Liver (tissue), 9 donors: ENCODE results near the gene SPHK2. TPM values are rescaled to one million over a fixed set of nuclear protein-coding genes. Genes with fewer than 3 reads are reported as not detected.

ENCODE experiments used
- DNase-seq: peaks from one replicate; pipeline ENCODE4 v3.0.0-alpha.2; 2017; ENCODE audit warnings: low spot score
- H3K27ac ChIP-seq, 2 donors: one replicate each; pipeline ENCODE4 v1.7.0; 2013; ENCODE audit warnings: inconsistent platforms in 2 of 2, low read length in 2 of 2, control low read depth in 1 of 2, low read depth in 1 of 2, mild to moderate bottlenecking in 1 of 2
- H3K27me3 ChIP-seq, 4 donors: one replicate each; pipeline versions ENCODE4 v1.6.1 to v1.7.0; 2013; ENCODE audit warnings: low read length in 3 of 4, inconsistent platforms in 1 of 4, mild to moderate bottlenecking in 1 of 4, moderate library complexity in 1 of 4; ENCODE audit not compliant: control insufficient read depth in 4 of 4, insufficient read depth in 4 of 4
- H3K36me3 ChIP-seq, 4 donors: one replicate each; pipeline versions ENCODE4 v1.6.1 to v1.7.0; 2013; ENCODE audit warnings: low read length in 3 of 4, mild to moderate bottlenecking in 3 of 4, low read depth in 1 of 4, moderate library complexity in 1 of 4; ENCODE audit not compliant: control insufficient read depth in 4 of 4, insufficient read depth in 3 of 4
- H3K4me1 ChIP-seq, 4 donors: one replicate each; pipeline versions ENCODE4 v1.6.1 to v1.7.0; 2013; ENCODE audit warnings: low read length in 3 of 4, mild to moderate bottlenecking in 3 of 4, moderate library complexity in 1 of 4; ENCODE audit not compliant: control insufficient read depth in 4 of 4, insufficient read depth in 4 of 4
- H3K4me3 ChIP-seq, 3 donors: one replicate each; pipeline versions ENCODE4 v1.6.1 to v1.7.0; 2013; ENCODE audit warnings: low read length in 3 of 3, control low read depth in 1 of 3, low read depth in 1 of 3, mild to moderate bottlenecking in 1 of 3
- H3K9ac ChIP-seq, 2 donors: one replicate each; pipeline ENCODE4 v1.7.0; 2013; ENCODE audit warnings: low read length in 2 of 2, mild to moderate bottlenecking in 2 of 2, moderate library complexity in 2 of 2, control low read depth in 1 of 2, low read depth in 1 of 2
- H3K9me3 ChIP-seq, 4 donors: one replicate each; pipeline versions ENCODE4 v1.6.1 to v1.7.0; 2013; ENCODE audit warnings: low read length in 3 of 4; ENCODE audit not compliant: control insufficient read depth in 4 of 4
- EGR1 ChIP-seq, 2 donors: IDR thresholded peaks; 2 replicates each; pipeline ENCODE4 v1.6.1; 2016 to 2018; ENCODE audit warnings: antibody characterized with exemption in 2 of 2, low read depth in 2 of 2
- FOXA1 ChIP-seq: IDR thresholded peaks from 2 replicates; pipeline ENCODE4 v1.6.1; 2016; ENCODE audit warnings: antibody characterized with exemption
- FOXA2 ChIP-seq: IDR thresholded peaks from 2 replicates; pipeline ENCODE4 v1.6.1; 2016; ENCODE audit warnings: antibody characterized with exemption
- GABPA ChIP-seq, 2 donors: IDR thresholded peaks in 1 of 2; conservative IDR thresholded peaks in 1 of 2; 2 replicates each; pipeline ENCODE4 v1.6.1; 2016; ENCODE audit warnings: antibody characterized with exemption in 2 of 2, mild to moderate bottlenecking in 1 of 2, moderate library complexity in 1 of 2
- HNF4A ChIP-seq, 2 donors: conservative IDR thresholded peaks; 2 replicates each; pipeline ENCODE4 v1.6.1; 2016; ENCODE audit warnings: antibody characterized with exemption in 2 of 2, mild to moderate bottlenecking in 2 of 2
- HNF4G ChIP-seq: IDR thresholded peaks from 2 replicates; pipeline ENCODE4 v1.6.1; 2016; ENCODE audit warnings: antibody characterized with exemption
- JUND ChIP-seq, 2 donors: IDR thresholded peaks; 2 replicates each; pipeline ENCODE4 v1.6.1; 2016; ENCODE audit warnings: antibody characterized with exemption in 2 of 2
- NR2F2 ChIP-seq: IDR thresholded peaks from 2 replicates; pipeline ENCODE4 v1.6.1; 2016; ENCODE audit warnings: antibody characterized with exemption
- RAD21 ChIP-seq, 2 donors: IDR thresholded peaks; 2 replicates each; pipeline ENCODE4 v1.6.1; 2016; ENCODE audit warnings: antibody characterized with exemption in 2 of 2, mild to moderate bottlenecking in 2 of 2
- RXRA ChIP-seq, 2 donors: IDR thresholded peaks; 2 replicates each; pipeline ENCODE4 v1.6.1; 2017 to 2018; ENCODE audit warnings: antibody characterized with exemption in 2 of 2, mild to moderate bottlenecking in 1 of 2
- SP1 ChIP-seq: IDR thresholded peaks from 2 replicates; pipeline ENCODE4 v1.6.1; 2018; ENCODE audit warnings: antibody characterized with exemption, mild to moderate bottlenecking
- TAF1 ChIP-seq: conservative IDR thresholded peaks from 2 replicates; pipeline ENCODE4 v1.6.1; 2016; ENCODE audit warnings: antibody characterized with exemption, mild to moderate bottlenecking
- YY1 ChIP-seq: IDR thresholded peaks from 2 replicates; pipeline ENCODE4 v1.6.1; 2016; ENCODE audit warnings: antibody characterized with exemption, mild to moderate bottlenecking
- WGBS: extraction: QIAGEN DNeasy Blood & Tissue Kit; methylation state at CpG from one replicate; pipeline ENCODE4 v1.1.7; 2013; 5-methylcytosine and 5-hydroxymethylcytosine counted together
- polyA plus RNA-seq, 2 donors: library from polyadenylated mRNA; stranded (reverse) in 1 of 2; unstranded in 1 of 2; fragments of 200-250 nt in 1 of 2; fragments of >200 nt in 1 of 2; fragmentation: Nextera tagmentation in 1 of 2; extraction: Ambion mirVana in 1 of 2; gene quantifications; one replicate each; pipeline versions ENCODE4 v1.2.1 to v1.2.3, GENCODE V29; 2013 to 2015
- total RNA-seq, 2 donors: library from RNA; depleted of rRNA; stranded (reverse); fragments of >200 nt; gene quantifications; one replicate each; pipeline ENCODE4 v1.2.3, GENCODE V29; 2014
- TF ChIP-seq, protein P1 (sequence below): IDR thresholded peaks from 2 replicates; pipeline ENCODE4 v1.6.1; 2016; ENCODE audit warnings: antibody characterized with exemption
- TF ChIP-seq, protein P2 (sequence below): IDR thresholded peaks from 2 replicates; pipeline ENCODE4 v1.6.1; 2016; ENCODE audit warnings: antibody characterized with exemption, mild to moderate bottlenecking
- TF ChIP-seq, protein P3 (sequence below): IDR thresholded peaks from 2 replicates; pipeline ENCODE4 v1.6.1; 2016; ENCODE audit warnings: antibody characterized with exemption
- TF ChIP-seq, protein P4 (sequence below): IDR thresholded peaks from 2 replicates; pipeline ENCODE4 v1.6.1; 2016; ENCODE audit warnings: antibody characterized with exemption
- TF ChIP-seq, protein P5 (sequence below): fragments of 150-350 bp; IDR thresholded peaks from 2 replicates; pipeline ENCODE4 v1.5.1; 2017; ENCODE audit warnings: improper control_type of control experiment, low read depth, low read length; ENCODE audit not compliant: missing input control
- donor health status: healthy.
- donor health status: healthy.
- donor health status: healthy.
- donor health status: healthy.
- donor health status: healthy.

SPHK2 gene
- total and polyA plus RNA-seq, 4 donors, result 9.6 to 17.3 (median 12.3) TPM

DNA sequence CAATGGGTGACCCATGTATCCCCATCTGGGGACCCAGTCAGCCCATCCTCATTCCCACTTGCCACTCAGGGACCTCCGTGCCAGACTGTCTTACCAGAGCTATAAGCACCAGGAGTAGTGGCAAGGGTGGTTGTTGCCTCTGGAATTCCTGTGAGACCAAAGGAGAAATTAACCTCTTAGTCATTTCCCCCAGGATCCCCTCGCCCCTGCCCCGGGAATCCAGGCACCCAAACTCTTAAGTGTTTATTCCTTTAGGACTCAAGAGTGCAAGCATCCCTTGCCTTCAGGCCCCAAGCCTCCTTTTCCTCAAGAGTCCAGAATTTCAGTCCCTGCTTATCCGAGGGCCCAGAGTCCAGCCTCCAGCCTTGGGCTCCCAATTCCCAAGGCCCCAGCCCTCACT, 44.4 kb downstream of the SPHK2 start:
- no peaks in the 10 kb centered on the region for H3K27me3 ChIP-seq
- 95% methylated on average over 4 of the region's 4 CpGs for WGBS

DNA sequence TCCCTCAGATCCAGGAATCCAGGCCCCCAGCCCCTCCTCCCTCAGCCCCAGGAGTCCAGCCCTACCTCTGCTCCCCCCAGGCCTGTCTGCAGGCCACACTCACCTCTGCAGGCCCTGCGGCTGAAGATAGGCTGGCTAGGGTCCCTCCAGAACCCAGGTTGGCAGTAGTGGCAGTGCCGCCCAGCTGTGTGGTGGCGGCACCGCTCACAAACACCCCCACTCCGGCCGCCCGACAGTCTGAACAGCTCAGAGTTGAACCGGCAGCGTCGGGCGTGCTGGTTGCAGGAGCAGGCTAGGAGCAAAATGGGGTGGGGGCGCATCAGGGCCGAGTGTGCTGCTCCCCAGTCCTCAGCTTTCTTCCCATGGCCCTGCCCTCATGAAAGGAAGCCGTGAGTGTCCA, 45.2 kb downstream of the SPHK2 start:
- H3K9ac ChIP-seq, result no peak overlapping the region
- TF ChIP-seq YY1 (no peak), HNF4A (conservative IDR thresholded peaks at IDR 0.05) (no peak), FOXA1 (no peak), HNF4G (no peak), EGR1 (IDR thresholded peaks at IDR 0.05; ENCODE audit: low read depth in 2 of 2) (no peak), RAD21 (IDR thresholded peaks at IDR 0.05) (no peak), TAF1 (no peak), NR2F2 (no peak), SP1 (no peak), JUND (IDR thresholded peaks at IDR 0.05) (no peak), GABPA (IDR thresholded peaks at IDR 0.05 in 1 of 2, conservative IDR thresholded peaks at IDR 0.05 in 1 of 2) (no peak), FOXA2 (no peak), RXRA (IDR thresholded peaks at IDR 0.05) (no peak)
- TF ChIP-seq, protein P1, sequence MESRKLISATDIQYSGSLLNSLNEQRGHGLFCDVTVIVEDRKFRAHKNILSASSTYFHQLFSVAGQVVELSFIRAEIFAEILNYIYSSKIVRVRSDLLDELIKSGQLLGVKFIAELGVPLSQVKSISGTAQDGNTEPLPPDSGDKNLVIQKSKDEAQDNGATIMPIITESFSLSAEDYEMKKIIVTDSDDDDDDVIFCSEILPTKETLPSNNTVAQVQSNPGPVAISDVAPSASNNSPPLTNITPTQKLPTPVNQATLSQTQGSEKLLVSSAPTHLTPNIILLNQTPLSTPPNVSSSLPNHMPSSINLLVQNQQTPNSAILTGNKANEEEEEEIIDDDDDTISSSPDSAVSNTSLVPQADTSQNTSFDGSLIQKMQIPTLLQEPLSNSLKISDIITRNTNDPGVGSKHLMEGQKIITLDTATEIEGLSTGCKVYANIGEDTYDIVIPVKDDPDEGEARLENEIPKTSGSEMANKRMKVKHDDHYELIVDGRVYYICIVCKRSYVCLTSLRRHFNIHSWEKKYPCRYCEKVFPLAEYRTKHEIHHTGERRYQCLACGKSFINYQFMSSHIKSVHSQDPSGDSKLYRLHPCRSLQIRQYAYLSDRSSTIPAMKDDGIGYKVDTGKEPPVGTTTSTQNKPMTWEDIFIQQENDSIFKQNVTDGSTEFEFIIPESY, result no peak
- TF ChIP-seq, protein P2, sequence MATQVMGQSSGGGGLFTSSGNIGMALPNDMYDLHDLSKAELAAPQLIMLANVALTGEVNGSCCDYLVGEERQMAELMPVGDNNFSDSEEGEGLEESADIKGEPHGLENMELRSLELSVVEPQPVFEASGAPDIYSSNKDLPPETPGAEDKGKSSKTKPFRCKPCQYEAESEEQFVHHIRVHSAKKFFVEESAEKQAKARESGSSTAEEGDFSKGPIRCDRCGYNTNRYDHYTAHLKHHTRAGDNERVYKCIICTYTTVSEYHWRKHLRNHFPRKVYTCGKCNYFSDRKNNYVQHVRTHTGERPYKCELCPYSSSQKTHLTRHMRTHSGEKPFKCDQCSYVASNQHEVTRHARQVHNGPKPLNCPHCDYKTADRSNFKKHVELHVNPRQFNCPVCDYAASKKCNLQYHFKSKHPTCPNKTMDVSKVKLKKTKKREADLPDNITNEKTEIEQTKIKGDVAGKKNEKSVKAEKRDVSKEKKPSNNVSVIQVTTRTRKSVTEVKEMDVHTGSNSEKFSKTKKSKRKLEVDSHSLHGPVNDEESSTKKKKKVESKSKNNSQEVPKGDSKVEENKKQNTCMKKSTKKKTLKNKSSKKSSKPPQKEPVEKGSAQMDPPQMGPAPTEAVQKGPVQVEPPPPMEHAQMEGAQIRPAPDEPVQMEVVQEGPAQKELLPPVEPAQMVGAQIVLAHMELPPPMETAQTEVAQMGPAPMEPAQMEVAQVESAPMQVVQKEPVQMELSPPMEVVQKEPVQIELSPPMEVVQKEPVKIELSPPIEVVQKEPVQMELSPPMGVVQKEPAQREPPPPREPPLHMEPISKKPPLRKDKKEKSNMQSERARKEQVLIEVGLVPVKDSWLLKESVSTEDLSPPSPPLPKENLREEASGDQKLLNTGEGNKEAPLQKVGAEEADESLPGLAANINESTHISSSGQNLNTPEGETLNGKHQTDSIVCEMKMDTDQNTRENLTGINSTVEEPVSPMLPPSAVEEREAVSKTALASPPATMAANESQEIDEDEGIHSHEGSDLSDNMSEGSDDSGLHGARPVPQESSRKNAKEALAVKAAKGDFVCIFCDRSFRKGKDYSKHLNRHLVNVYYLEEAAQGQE, result no peak
- TF ChIP-seq, protein P3, sequence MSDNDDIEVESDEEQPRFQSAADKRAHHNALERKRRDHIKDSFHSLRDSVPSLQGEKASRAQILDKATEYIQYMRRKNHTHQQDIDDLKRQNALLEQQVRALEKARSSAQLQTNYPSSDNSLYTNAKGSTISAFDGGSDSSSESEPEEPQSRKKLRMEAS, result no peak
- TF ChIP-seq, protein P4, sequence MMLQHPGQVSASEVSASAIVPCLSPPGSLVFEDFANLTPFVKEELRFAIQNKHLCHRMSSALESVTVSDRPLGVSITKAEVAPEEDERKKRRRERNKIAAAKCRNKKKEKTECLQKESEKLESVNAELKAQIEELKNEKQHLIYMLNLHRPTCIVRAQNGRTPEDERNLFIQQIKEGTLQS, result no peak
- TF ChIP-seq, protein P5, sequence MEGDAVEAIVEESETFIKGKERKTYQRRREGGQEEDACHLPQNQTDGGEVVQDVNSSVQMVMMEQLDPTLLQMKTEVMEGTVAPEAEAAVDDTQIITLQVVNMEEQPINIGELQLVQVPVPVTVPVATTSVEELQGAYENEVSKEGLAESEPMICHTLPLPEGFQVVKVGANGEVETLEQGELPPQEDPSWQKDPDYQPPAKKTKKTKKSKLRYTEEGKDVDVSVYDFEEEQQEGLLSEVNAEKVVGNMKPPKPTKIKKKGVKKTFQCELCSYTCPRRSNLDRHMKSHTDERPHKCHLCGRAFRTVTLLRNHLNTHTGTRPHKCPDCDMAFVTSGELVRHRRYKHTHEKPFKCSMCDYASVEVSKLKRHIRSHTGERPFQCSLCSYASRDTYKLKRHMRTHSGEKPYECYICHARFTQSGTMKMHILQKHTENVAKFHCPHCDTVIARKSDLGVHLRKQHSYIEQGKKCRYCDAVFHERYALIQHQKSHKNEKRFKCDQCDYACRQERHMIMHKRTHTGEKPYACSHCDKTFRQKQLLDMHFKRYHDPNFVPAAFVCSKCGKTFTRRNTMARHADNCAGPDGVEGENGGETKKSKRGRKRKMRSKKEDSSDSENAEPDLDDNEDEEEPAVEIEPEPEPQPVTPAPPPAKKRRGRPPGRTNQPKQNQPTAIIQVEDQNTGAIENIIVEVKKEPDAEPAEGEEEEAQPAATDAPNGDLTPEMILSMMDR, result no peak
- H3K27ac ChIP-seq, result no peak overlapping the region
- H3K9me3 ChIP-seq, result no peaks in the 10 kb centered on the region
- no peak overlapping the region for H3K4me3 ChIP-seq
- WGBS, result 95% methylated on average over 14 of the region's 14 CpGs
- H3K36me3 ChIP-seq, result no peaks in the 10 kb centered on the region
- H3K4me1 ChIP-seq, result peaks cover 0 to 2% (median 0%) of the 10 kb centered on the region in 4 donors
- H3K27me3 ChIP-seq, result no peaks in the 10 kb centered on the region
- DNase-seq, result no peak

More for the DNA sequence above, 44.4 kb downstream of the SPHK2 start:
- no peak overlapping the region for H3K9ac ChIP-seq
- no peaks in the 10 kb centered on the region for H3K9me3 ChIP-seq
- DNase-seq, result no peak
- no peak overlapping the region for H3K27ac ChIP-seq
- TF ChIP-seq TAF1 (no peak), SP1 (no peak)
- no peak overlapping the region for H3K4me3 ChIP-seq
- no peaks in the 10 kb centered on the region for H3K36me3 ChIP-seq
- H3K4me1 ChIP-seq, result peaks cover 0 to 2% (median 0%) of the 10 kb centered on the region in 4 donors
